Endothelial cell of umbilical vein (primary cell): ENCODE data around the gene CERS2. TPM values are rescaled to one million over a fixed set of nuclear protein-coding genes. Genes with fewer than 3 reads are reported as not detected.

ENCODE experiments used
- BruUV-seq: library from RNA; stranded (reverse); fragments of 400-500 nt; replicated peaks from 2 replicates; lab custom pipeline; 2021; lab: Mats Ljungman, UMichigan
- CTCF ChIA-PET: fragments of 300-600, 350-600 bp; sonication (Branson Sonifier 250); formaldehyde crosslinking; loops from one replicate; lab custom pipeline; 2021; ENCODE audit warnings: antibody characterized with exemption, inconsistent platforms; lab: Charles Lee
- POLR2A ChIA-PET: fragments of 300-600, 350-600 bp; sonication (Branson Sonifier 250); formaldehyde crosslinking; loops from one replicate; lab custom pipeline; 2021; ENCODE audit warnings: antibody characterized with exemption, inconsistent platforms; lab: Charles Lee
- DNase-seq: peaks from one replicate; pipeline ENCODE4 v3.0.0-alpha.2; 2011; ENCODE audit warnings: low read depth, low spot score
- FAIRE-seq: peaks from 2 replicates; lab custom pipeline; 2011; peaks lifted over from hg19 to GRCh38; lab: Jason Lieb, UNC
- H2AFZ ChIP-seq: 2 replicates; pipeline ENCODE4 v1.6.0; 2012; ENCODE audit warnings: low read depth, low read length, control low read depth, inconsistent platforms
- H3K27ac ChIP-seq: 2 replicates; pipeline ENCODE4 v1.5.1; 2011; ENCODE audit warnings: low read depth, mild to moderate bottlenecking, control low read depth, low read length, moderate library complexity; ENCODE audit not compliant: insufficient read depth
- H3K27me3 ChIP-seq, 2 experiments: 2 replicates each; pipeline versions ENCODE4 v1.6.0 to v1.6.1; 2011; ENCODE audit warnings: low read length in 2 of 2, mixed read lengths in 1 of 2; ENCODE audit not compliant: control insufficient read depth in 2 of 2, insufficient read depth in 2 of 2
- H3K36me3 ChIP-seq, 2 experiments: 2 replicates in 1 of 2; 3 replicates in 1 of 2; pipeline ENCODE4 v1.5.1; 2011; ENCODE audit warnings: low read length in 2 of 2, mild to moderate bottlenecking in 1 of 2, moderate library complexity in 1 of 2; ENCODE audit not compliant: control insufficient read depth in 2 of 2, insufficient read depth in 2 of 2; ENCODE audit errors: extremely low read depth in 1 of 2
- H3K4me1 ChIP-seq: 3 replicates; pipeline ENCODE4 v1.5.1; 2011; ENCODE audit warnings: mild to moderate bottlenecking, low read length; ENCODE audit not compliant: control insufficient read depth, insufficient read depth; ENCODE audit errors: extremely low read depth
- H3K4me2 ChIP-seq: 2 replicates; pipeline ENCODE4 v1.6.1; 2011; ENCODE audit warnings: low read length, control low read depth, mixed read lengths; ENCODE audit not compliant: insufficient read depth
- H3K4me3 ChIP-seq, 3 experiments: fragments of 200-600 bp in 1 of 3; sonication (generic), shearing (Covaris generic) in 1 of 3; replicated peaks in 1 of 3; 2 replicates each; pipeline ENCODE4 v1.5.1; 2011 to 2016; ENCODE audit warnings: control low read depth in 3 of 3, low read length in 3 of 3, mild to moderate bottlenecking in 2 of 3, inconsistent platforms in 1 of 3, low read depth in 1 of 3, moderate library complexity in 1 of 3; ENCODE audit not compliant: insufficient read depth in 1 of 3
- H3K79me2 ChIP-seq: 2 replicates; pipeline ENCODE4 v1.6.0; 2012; ENCODE audit warnings: low read length, inconsistent platforms; ENCODE audit not compliant: control insufficient read depth, insufficient read depth
- H3K9ac ChIP-seq: replicated peaks from 2 replicates; pipeline ENCODE3; 2011; ENCODE audit warnings: low read length, control low read depth; ENCODE audit not compliant: insufficient read depth; ENCODE audit errors: extremely low read depth
- H3K9me1 ChIP-seq: replicated peaks from 3 replicates; pipeline ENCODE4 v1.6.0; 2011; ENCODE audit warnings: mild to moderate bottlenecking, low read length; ENCODE audit not compliant: control insufficient read depth, insufficient read depth; ENCODE audit errors: extremely low read depth
- H3K9me3 ChIP-seq: replicated peaks from 2 replicates; pipeline ENCODE4 v1.5.1; 2012; ENCODE audit warnings: low read length, inconsistent platforms; ENCODE audit not compliant: control insufficient read depth, insufficient read depth
- H4K20me1 ChIP-seq: replicated peaks from 2 replicates; pipeline ENCODE3; 2011; ENCODE audit warnings: mild to moderate bottlenecking, low read length; ENCODE audit not compliant: control insufficient read depth, insufficient read depth; ENCODE audit errors: extremely low read depth
- EZH2 ChIP-seq: IDR thresholded peaks from 2 replicates; pipeline ENCODE4 v1.6.1; 2012; ENCODE audit warnings: borderline replicate concordance, low read depth, mild to moderate bottlenecking, moderate library complexity, low read length, inconsistent platforms; ENCODE audit not compliant: severe bottlenecking
- FOS ChIP-seq: IDR thresholded peaks from 2 replicates; pipeline ENCODE4 v1.6.1; 2011; ENCODE audit warnings: mild to moderate bottlenecking, low read length, moderate library complexity, borderline replicate concordance; ENCODE audit not compliant: insufficient read depth
- GATA2 ChIP-seq: IDR thresholded peaks from 2 replicates; pipeline ENCODE4 v1.7.0; 2011; ENCODE audit warnings: low read depth, mild to moderate bottlenecking, moderate library complexity, mixed read lengths, low read length; ENCODE audit not compliant: insufficient read length, insufficient read depth
- JUN ChIP-seq: IDR thresholded peaks from 2 replicates; pipeline ENCODE4 v1.6.1; 2011; ENCODE audit warnings: borderline replicate concordance, low read depth; ENCODE audit not compliant: insufficient read length, insufficient read depth
- MYC ChIP-seq: IDR thresholded peaks from one replicate; pipeline ENCODE4 v1.6.1; 2011; ENCODE audit warnings: mild to moderate bottlenecking, low read depth, low read length
- POLR2A ChIP-seq: IDR thresholded peaks from 2 replicates; pipeline ENCODE4 v1.6.1; 2012; ENCODE audit warnings: low read depth, mild to moderate bottlenecking, control low read depth, low read length
- POLR2AphosphoS5 ChIP-seq: IDR thresholded peaks from 2 replicates; pipeline ENCODE4 v1.6.1; 2012; ENCODE audit warnings: low read depth, mild to moderate bottlenecking, control low read depth, low read length, moderate library complexity; ENCODE audit not compliant: insufficient read depth
- dilution Hi-C: fragments of 300-500 bp; cut with MboI; formaldehyde crosslinking; loops from one replicate; pipeline ENCODE4 v1.15.0; 2019; ENCODE audit warnings: low sequenced_read_pairs; ENCODE audit not compliant: extremely low pct_ligation_motif_present
- intact Hi-C: fragments of 100-400 bp; cut with micrococcal nuclease; formaldehyde crosslinking; loops from one replicate; pipeline ENCODE4 v1.10.0; 2022
- polyA plus RNA-seq, 4 experiments: library from polyadenylated mRNA; depleted of rRNA in 3 of 4; stranded (reverse) in 3 of 4; unstranded in 1 of 4; fragments of >200 nt; gene quantifications; 2 replicates each; pipeline versions ENCODE4 v1.2.1 to v1.2.3, GENCODE V29; 2011 to 2012; ENCODE audit warnings: missing spikeins in 1 of 4
- total RNA-seq: library from RNA; stranded (reverse); gene quantifications from 2 replicates; pipeline ENCODE4 v1.2.3, GENCODE V29; 2021
- TF ChIP-seq, protein P1 (sequence below): IDR thresholded peaks from 2 replicates; pipeline ENCODE4 v1.6.1; 2011; ENCODE audit not compliant: insufficient read depth, insufficient read length
- TF ChIP-seq, protein P2 (sequence below), 2 donors: IDR thresholded peaks; 1 replicate in 1 of 2; 2 replicates in 1 of 2; pipeline ENCODE4 v1.5.1; 2011; ENCODE audit warnings: low read length in 2 of 2, mild to moderate bottlenecking in 2 of 2, moderate library complexity in 2 of 2, control low read depth in 1 of 2, inconsistent platforms in 1 of 2, low read depth in 1 of 2; ENCODE audit not compliant: insufficient read depth in 1 of 2; ENCODE audit errors: extremely low read depth in 1 of 2

The CERS2 gene
- total and polyA plus RNA-seq, 2 donors (not counting 3 experiments of a cell fraction or from before 2014, with no cell fraction given), result 143 to 155 TPM

GRCh38 chr1:150957666-150958065 is 17.0 kb downstream of the CERS2 start:
- Histone ChIP-seq H4K20me1 (no peaks in the 10 kb centered on the region), H3K9ac (no peak overlapping the region), H3K9me3 (no peaks in the 10 kb centered on the region), H3K79me2 (no peaks in the 10 kb centered on the region), H3K36me3 (peaks cover 7 to 15% of the 10 kb centered on the region in 2 experiments), H3K4me3 (no peak overlapping the region), H3K27ac (no peak overlapping the region), H3K27me3 (no peaks in the 10 kb centered on the region), H2AFZ (no peak overlapping the region), H3K4me2 (no peak overlapping the region), H3K4me1 (no peaks in the 10 kb centered on the region), H3K9me1 (no peaks in the 10 kb centered on the region)
- ChIA-PET POLR2A (interaction anchor here (0.7 to 0.9 kb wide), 2 partner anchors 8 to 140 kb away, joined by 3 read pairs; no protein-coding TSS in a partner anchor), CTCF (interaction anchor here (0.6 to 2.9 kb wide), 7 partner anchors 11 to 49 kb away, joined by 3 to 9 read pairs (median 6); partner anchors contain the start of gene MINDY1)
- DNase-seq (no peak), FAIRE-seq (no peak)
- BruUV-seq, result no TSS peak
- intact Hi-C loops (no loop called here), dilution Hi-C loops (no loop called here)
- TF ChIP-seq POLR2A, result no peak
- TF ChIP-seq JUN, result no peak
- TF ChIP-seq, protein P1, sequence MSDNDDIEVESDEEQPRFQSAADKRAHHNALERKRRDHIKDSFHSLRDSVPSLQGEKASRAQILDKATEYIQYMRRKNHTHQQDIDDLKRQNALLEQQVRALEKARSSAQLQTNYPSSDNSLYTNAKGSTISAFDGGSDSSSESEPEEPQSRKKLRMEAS, result no peak
- no peak for TF ChIP-seq FOS

GRCh38 chr1:150955280-150955679 is 19.4 kb downstream of the CERS2 start:
- no peak overlapping the region for H3K4me2 ChIP-seq
- H3K27ac ChIP-seq, result no peak overlapping the region
- intact Hi-C loops (no loop called here), dilution Hi-C loops (no loop called here)
- no peaks in the 10 kb centered on the region for H3K9me3 ChIP-seq
- H3K79me2 ChIP-seq, result no peaks in the 10 kb centered on the region
- H3K36me3 ChIP-seq, result peaks cover 13 to 23% of the 10 kb centered on the region in 2 experiments
- POLR2A ChIA-PET, result interaction anchor here (0.9 kb wide), 1 partner anchor 390 kb away, joined by 3 read pairs; no protein-coding TSS in a partner anchor
- no peak overlapping the region for H2AFZ ChIP-seq
- CTCF ChIA-PET, result interaction anchor here (1.4 to 3.0 kb wide), 3 partner anchors 9 to 51 kb away, joined by 5 to 10 read pairs (median 9); partner anchors contain the start of gene MINDY1
- H3K9ac ChIP-seq, result no peak overlapping the region
- no peak overlapping the region for H3K4me3 ChIP-seq
- FAIRE-seq (no peak), DNase-seq (no peak)
- no peaks in the 10 kb centered on the region for H3K27me3 ChIP-seq
- BruUV-seq, result no TSS peak
- H3K4me1 ChIP-seq, result no peaks in the 10 kb centered on the region
- TF ChIP-seq JUN (no peak), EZH2 (no peak), POLR2A (no peak), GATA2 (no peak), POLR2AphosphoS5 (no peak), FOS (no peak), MYC (no peak)
- TF ChIP-seq, protein P1, result no peak
- TF ChIP-seq, protein P2, sequence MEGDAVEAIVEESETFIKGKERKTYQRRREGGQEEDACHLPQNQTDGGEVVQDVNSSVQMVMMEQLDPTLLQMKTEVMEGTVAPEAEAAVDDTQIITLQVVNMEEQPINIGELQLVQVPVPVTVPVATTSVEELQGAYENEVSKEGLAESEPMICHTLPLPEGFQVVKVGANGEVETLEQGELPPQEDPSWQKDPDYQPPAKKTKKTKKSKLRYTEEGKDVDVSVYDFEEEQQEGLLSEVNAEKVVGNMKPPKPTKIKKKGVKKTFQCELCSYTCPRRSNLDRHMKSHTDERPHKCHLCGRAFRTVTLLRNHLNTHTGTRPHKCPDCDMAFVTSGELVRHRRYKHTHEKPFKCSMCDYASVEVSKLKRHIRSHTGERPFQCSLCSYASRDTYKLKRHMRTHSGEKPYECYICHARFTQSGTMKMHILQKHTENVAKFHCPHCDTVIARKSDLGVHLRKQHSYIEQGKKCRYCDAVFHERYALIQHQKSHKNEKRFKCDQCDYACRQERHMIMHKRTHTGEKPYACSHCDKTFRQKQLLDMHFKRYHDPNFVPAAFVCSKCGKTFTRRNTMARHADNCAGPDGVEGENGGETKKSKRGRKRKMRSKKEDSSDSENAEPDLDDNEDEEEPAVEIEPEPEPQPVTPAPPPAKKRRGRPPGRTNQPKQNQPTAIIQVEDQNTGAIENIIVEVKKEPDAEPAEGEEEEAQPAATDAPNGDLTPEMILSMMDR (IDR thresholded peaks at IDR 0.05; ENCODE audit: extremely low read depth in 1 of 2, insufficient read depth in 1 of 2, low read depth in 1 of 2, low read length in 2 of 2), result no peak
- H3K9me1 ChIP-seq, result no peaks in the 10 kb centered on the region
- no peaks in the 10 kb centered on the region for H4K20me1 ChIP-seq
